Naive B cell (primary cell): ENCODE data around the gene SHANK3. TPM values are rescaled to one million over a fixed set of nuclear protein-coding genes. Genes with fewer than 3 reads are reported as not detected.

Experiments used
- ATAC-seq, 2 donors: fragments of 150-1000 bp; cut with Tn5 transposase; 2 replicates each; pipeline ENCODE4 v1.10.0; 2021; ENCODE audit warnings: low read depth in 2 of 2, mild to moderate bottlenecking in 2 of 2, moderate library complexity in 2 of 2
- DNase-seq: peaks from one replicate; pipeline ENCODE4 v3.0.0; 2022
- H3K27ac Mint-ChIP-seq, 6 donors: one replicate each; pipeline ENCODE4 v1.8.0; 2020 to 2022; ENCODE audit warnings: mild to moderate bottlenecking in 6 of 6, mixed read lengths in 6 of 6, moderate library complexity in 5 of 6, inconsistent platforms in 2 of 6
- H3K27me3 Mint-ChIP-seq, 3 donors: one replicate each; pipeline ENCODE4 v1.8.0; 2021 to 2022; ENCODE audit warnings: mixed read lengths in 3 of 3, mild to moderate bottlenecking in 1 of 3
- H3K36me3 Mint-ChIP-seq, 2 donors: one replicate each; pipeline ENCODE4 v1.8.0; 2020 to 2022; ENCODE audit warnings: mixed read lengths in 2 of 2, inconsistent platforms in 1 of 2, mild to moderate bottlenecking in 1 of 2
- H3K4me1 Mint-ChIP-seq, 3 donors: one replicate each; pipeline ENCODE4 v1.8.0; 2020 to 2022; ENCODE audit warnings: mixed read lengths in 3 of 3, inconsistent platforms in 1 of 3, mild to moderate bottlenecking in 1 of 3, moderate library complexity in 1 of 3
- H3K4me3 Mint-ChIP-seq, 8 donors: one replicate each; pipeline ENCODE4 v1.8.0; 2020 to 2022; ENCODE audit warnings: mild to moderate bottlenecking in 8 of 8, mixed read lengths in 8 of 8, moderate library complexity in 8 of 8, inconsistent platforms in 2 of 8
- H3K9me3 Mint-ChIP-seq, 7 donors: one replicate each; pipeline ENCODE4 v1.8.0; 2020 to 2022; ENCODE audit warnings: mixed read lengths in 7 of 7, mild to moderate bottlenecking in 5 of 7, inconsistent platforms in 2 of 7, moderate library complexity in 1 of 7
- polyA plus RNA-seq, 6 donors: library from polyadenylated mRNA; unstranded; fragments of 300-500 nt; fragmentation: Illumina TruSeq; gene quantifications; one replicate each; pipeline ENCODE4 v1.2.3, GENCODE V29; 2021; ENCODE audit warnings: low read depth in 6 of 6

The SHANK3 gene
- polyA plus RNA-seq, 6 donors from 2014 or later = not detected

DNA sequence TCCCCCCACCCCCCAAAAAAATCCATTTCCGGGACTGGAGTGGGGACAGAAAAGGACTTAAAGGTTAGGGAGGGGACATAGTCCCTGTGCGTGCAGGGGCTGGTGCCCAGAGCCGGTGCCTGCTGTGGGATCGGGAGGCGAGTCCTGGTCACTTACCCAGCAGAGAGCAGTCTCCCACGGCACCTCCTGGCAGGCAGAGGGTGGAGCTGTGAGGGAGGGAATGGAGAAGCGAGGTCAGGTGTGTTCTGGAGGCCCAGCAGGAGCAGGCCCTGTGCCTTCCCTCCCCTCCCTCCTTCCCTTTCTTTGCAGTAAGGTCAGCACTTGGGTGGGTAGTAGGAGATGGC is 28.4 kb downstream of the SHANK3 start:
- peaks cover 0 to 14% (median 11%) of the 10 kb centered on the region in 3 donors for H3K27me3 Mint-ChIP-seq
- no peak overlapping the region for H3K27ac Mint-ChIP-seq
- H3K4me1 Mint-ChIP-seq = no peaks in the 10 kb centered on the region
- H3K36me3 Mint-ChIP-seq = no peaks in the 10 kb centered on the region
- no peak for ATAC-seq
- DNase-seq = no peak
- no peak overlapping the region for H3K4me3 Mint-ChIP-seq
- H3K9me3 Mint-ChIP-seq = no peaks in the 10 kb centered on the region

DNA sequence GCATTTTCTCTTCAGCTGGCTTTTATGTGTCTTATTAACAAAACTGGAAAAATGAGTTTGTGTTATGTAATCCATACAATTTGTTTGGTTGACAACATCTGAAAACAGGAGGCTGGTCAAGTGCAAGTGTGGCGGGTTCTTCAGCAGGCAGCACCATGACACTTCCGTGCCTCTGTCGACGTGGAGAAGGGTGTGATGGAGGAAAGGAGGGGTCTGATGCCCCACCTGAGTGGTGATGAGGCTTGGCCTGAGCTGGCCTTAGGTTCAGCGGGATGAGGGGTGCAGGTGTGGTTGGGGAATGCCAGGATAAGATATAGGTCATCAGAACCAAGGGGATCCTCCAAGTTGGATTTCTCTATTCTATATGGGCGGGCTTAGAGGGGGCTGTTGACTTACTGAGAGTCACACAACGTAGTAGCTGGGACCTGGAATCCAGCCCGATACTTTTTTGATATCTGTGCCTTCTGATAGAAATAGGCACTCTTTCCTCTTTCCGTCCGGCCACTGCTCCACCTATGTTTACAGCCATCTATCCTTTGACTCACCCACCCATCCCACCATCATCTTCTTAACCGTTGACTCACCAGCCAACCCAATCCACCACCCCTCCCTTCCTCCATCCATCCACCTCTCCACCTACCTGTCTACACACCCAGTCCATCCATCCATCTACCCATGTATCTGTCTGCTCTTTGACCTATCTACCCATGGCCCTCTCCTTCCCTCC is 29.0 kb downstream of the SHANK3 start:
- Mint-ChIP-seq H3K36me3 (no peaks in the 10 kb centered on the region), H3K4me3 (no peak overlapping the region), H3K9me3 (no peaks in the 10 kb centered on the region), H3K27me3 (peaks cover 0 to 14% (median 11%) of the 10 kb centered on the region in 3 donors), H3K4me1 (no peaks in the 10 kb centered on the region), H3K27ac (no peak overlapping the region)
- ATAC-seq = no peak
- no peak for DNase-seq

DNA sequence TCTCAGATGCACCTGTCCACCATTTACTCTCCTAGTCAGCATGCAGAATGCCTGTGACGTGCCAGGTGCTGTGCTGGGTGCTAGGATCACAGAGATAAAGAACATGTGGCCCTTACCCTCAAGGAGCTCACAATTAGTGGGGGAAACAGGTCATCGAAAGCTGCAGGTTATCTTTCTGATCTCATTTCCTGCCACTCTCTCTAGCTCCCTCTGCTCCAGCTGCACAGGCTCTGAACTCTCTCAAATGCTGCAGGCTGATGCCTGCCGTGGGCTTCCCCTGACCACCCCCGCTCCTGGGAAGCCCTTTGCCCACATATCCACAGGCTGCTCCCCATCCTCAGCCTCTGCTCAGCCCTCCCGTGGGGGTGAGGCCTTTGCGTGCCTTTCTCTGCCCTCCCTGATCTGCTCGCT is 29.6 kb downstream of the SHANK3 start:
- Mint-ChIP-seq H3K4me3 (no peak overlapping the region), H3K27ac (no peak overlapping the region), H3K36me3 (no peaks in the 10 kb centered on the region), H3K4me1 (no peaks in the 10 kb centered on the region), H3K9me3 (no peaks in the 10 kb centered on the region), H3K27me3 (peaks cover 0 to 14% (median 11%) of the 10 kb centered on the region in 3 donors)
- ATAC-seq (no peak), DNase-seq (no peak)

DNA sequence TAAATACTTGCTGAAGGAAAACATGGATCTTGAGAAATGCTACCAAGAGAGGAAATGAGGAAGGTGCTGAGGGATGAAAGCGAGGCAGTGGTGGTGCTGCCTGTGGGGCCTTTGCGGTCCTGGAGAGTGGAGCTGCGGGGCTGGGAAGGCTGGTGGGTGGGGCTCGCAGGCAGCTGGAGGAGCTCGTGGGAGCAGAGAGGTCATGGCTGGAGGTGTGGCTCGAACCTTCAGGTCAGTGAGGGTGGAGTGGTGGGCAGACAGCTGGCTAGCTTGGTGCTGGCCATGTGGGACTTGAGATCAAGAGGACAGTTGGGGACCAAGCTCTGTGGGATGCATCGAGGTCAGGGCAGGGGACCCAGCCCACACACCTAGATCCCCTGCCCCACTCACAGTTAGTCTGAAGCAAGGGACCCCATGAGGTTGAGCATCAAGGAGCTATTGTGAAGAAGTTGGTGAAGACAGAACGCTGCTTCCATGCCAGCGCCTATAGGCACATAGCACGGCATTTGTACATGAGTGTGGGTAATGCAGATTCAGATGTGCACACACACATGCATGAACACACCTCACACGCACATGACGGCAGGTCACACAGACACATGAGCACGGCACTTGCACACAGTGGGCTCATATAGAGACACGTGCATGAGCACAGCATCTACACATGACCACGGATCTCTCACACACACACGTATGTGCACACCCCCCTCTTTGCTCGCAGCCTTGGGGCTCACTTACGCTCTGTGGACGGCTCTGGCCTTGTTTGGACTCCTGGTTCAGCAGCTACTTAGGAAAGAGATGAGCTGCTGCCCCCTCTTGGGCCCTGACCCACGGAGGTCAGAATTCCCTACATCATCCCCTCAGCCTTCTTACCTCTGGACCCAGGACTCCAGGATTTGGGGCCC is 30.4 kb downstream of the SHANK3 start:
- ATAC-seq = no peak
- DNase-seq = no peak
- Mint-ChIP-seq H3K27me3 (peaks cover 0 to 14% (median 11%) of the 10 kb centered on the region in 3 donors), H3K4me3 (peak overlapping the region in 1 of 8 donors; percentile 3), H3K36me3 (no peaks in the 10 kb centered on the region), H3K27ac (peak overlapping the region in 1 of 6 donors; percentile 69), H3K4me1 (no peaks in the 10 kb centered on the region), H3K9me3 (no peaks in the 10 kb centered on the region)

DNA sequence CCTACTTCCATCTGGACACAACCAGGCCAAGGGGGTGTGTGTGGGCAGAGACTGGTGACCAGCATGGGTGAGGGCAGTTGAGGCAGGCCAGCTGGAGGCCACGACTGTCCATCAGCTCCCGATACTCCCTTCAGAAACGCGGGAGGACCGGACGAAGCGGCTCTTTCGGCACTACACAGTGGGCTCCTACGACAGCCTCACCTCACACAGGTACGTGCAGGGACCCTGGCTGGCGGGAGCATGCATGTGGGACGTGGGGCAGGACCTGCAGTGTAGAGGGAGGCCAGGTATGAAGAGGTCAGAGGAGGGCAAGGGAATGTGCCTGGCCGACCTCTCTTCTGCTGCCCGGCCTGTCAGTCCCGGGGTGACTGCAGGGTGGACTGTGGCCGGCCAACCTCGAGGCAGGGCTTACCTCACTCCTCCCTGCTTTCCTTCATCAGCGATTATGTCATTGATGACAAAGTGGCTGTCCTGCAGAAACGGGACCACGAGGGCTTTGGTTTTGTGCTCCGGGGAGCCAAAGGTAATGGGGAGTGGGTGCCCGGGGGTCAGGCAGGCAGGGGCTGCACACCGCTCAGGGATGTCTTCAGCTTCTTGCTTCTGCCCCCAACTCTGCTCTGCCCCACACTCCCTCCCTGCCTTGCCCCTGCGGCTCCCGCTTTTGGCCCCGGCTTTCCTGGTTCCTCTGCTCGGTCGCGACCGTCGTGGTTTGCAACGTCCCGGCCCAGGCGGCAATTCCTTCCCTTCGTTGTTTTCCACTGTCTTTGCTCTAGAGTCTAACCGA is 31.3 kb downstream of the SHANK3 start:
- Mint-ChIP-seq H3K4me3 (no peak overlapping the region), H3K36me3 (no peaks in the 10 kb centered on the region), H3K27ac (no peak overlapping the region), H3K4me1 (no peaks in the 10 kb centered on the region), H3K9me3 (no peaks in the 10 kb centered on the region), H3K27me3 (peaks cover 0 to 14% (median 11%) of the 10 kb centered on the region in 3 donors)
- DNase-seq = no peak
- no peak for ATAC-seq

DNA sequence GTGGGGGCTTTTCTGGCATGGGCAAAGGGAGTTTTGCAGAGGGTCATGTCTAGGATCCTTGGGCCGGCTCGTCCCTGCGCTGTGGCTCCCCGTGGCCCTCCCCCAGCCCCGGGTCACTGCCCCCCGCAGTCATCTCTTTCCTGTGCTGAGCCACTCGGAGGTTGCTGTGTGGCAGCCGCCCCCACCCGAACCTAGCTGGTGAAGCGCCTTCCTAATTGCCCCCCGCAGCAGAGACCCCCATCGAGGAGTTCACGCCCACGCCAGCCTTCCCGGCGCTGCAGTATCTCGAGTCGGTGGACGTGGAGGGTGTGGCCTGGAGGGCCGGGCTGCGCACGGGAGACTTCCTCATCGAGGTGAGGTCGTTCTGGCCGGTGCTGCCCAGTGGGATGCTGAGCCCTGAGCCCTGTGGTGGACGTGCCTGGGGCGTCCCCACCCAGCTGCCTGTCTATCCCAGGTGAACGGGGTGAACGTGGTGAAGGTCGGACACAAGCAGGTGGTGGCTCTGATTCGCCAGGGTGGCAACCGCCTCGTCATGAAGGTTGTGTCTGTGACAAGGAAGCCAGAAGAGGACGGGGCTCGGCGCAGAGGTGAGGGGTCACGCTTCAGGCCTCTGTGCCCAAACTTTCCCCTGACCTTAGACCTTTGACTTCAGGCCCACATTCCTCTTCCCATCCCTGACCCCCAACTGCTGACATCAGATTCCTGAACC is 32.0 kb downstream of the SHANK3 start:
- ATAC-seq (no peak), DNase-seq (no peak)
- H3K9me3 Mint-ChIP-seq = no peaks in the 10 kb centered on the region
- H3K4me1 Mint-ChIP-seq = no peaks in the 10 kb centered on the region
- no peak overlapping the region for H3K4me3 Mint-ChIP-seq
- H3K27ac Mint-ChIP-seq = no peak overlapping the region
- H3K27me3 Mint-ChIP-seq = peaks cover 0 to 14% (median 11%) of the 10 kb centered on the region in 3 donors
- no peaks in the 10 kb centered on the region for H3K36me3 Mint-ChIP-seq

DNA sequence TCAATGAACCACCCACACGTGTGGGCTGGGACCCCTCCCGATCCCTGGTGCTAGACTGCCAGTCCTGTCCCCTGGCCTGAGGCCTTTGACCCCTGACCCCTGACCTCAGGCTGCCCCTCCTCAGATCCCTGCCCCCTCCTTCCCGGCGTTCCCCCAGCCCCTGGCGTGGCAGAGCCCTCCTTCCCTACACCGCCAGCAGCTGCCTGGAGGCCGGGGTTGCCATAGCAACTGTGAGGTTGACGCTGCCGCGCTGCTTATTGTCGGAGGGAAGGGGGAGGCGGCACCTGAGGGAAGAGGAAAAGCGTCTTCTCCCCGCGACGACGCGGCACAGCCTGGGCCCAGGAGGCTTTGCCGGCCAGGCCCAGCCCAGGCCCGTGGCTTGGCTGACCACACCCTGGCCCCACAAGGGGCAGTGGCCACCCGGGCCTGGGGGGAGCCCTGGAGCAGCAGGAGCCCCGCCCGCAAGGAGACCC is 32.6 kb downstream of the SHANK3 start:
- Mint-ChIP-seq H3K4me3 (no peak overlapping the region), H3K4me1 (no peaks in the 10 kb centered on the region), H3K36me3 (no peaks in the 10 kb centered on the region), H3K27me3 (peaks cover 0 to 14% (median 11%) of the 10 kb centered on the region in 3 donors), H3K9me3 (no peaks in the 10 kb centered on the region), H3K27ac (no peak overlapping the region)
- ATAC-seq (no peak), DNase-seq (no peak)

DNA sequence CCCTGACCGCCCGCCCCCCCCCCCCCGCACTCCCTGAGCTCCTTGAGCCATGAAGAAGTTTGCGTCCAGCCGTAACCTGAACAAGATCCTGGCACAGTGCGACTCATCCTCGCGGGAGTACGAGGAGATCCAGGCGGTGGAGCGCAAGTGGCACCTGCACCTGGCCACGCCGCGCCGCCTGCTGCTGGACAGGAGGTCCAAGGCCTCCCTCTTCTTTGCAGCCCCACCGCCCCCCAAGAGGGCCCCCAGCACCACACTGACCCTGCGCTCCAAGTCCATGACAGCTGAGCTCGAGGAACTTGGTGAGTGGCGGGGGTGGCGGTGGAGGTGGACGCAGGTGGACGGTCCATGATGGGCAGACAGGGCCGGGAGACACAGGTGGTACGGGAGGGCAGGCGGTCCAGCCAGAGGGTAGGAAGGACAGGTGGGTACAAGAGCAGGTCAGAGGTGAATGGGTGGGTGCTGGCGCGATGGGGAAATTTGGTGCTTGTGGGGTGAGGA is 33.3 kb downstream of the SHANK3 start:
- H3K27ac Mint-ChIP-seq = no peak overlapping the region
- no peak for DNase-seq
- H3K27me3 Mint-ChIP-seq = peaks cover 0 to 14% (median 11%) of the 10 kb centered on the region in 3 donors
- H3K36me3 Mint-ChIP-seq = no peaks in the 10 kb centered on the region
- peaks cover 0 to 3% (median 3%) of the 10 kb centered on the region in 3 donors for H3K4me1 Mint-ChIP-seq
- ATAC-seq = no peak
- peaks cover 0 to 4% (median 0%) of the 10 kb centered on the region in 7 donors for H3K9me3 Mint-ChIP-seq
- H3K4me3 Mint-ChIP-seq = no peak overlapping the region

DNA sequence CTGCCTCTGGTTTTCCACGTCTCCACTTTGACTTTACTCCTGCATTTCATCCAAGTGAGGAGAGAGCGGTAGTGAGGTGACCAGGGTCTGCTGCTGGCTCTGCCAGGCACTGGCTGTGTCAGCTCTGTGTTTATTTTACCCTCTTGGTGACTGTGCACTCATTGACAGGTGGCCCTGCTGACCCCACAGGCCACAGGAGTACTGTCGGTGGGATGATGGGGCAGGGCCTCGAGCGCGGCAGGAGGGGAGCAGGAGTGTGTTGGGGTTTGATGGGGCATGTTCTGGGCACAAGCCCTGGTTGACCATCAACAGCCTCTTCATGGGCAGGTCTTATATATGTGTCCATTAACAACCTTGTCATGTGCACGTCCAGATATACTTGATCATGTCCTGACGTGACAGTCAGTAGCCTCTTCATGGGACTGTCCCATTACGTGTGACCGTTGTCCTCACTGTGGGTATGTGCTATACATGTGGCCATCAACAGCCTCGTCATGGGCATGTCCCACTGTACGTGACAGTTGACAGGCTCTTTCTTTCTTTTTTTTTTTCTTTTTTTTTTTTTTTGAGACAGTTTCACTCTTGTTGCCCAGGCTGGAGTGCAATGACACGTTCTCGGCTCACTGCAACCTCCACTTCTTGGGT is 34.0 kb downstream of the SHANK3 start:
- ATAC-seq = no peak
- Mint-ChIP-seq H3K36me3 (no peaks in the 10 kb centered on the region), H3K9me3 (peaks cover 0 to 5% (median 0%) of the 10 kb centered on the region in 7 donors), H3K4me3 (no peak overlapping the region), H3K27me3 (peaks cover 0 to 13% (median 11%) of the 10 kb centered on the region in 3 donors), H3K4me1 (peaks cover 0 to 5% (median 3%) of the 10 kb centered on the region in 3 donors), H3K27ac (peak overlapping the region in 1 of 6 donors; percentile 65)
- no peak for DNase-seq

DNA sequence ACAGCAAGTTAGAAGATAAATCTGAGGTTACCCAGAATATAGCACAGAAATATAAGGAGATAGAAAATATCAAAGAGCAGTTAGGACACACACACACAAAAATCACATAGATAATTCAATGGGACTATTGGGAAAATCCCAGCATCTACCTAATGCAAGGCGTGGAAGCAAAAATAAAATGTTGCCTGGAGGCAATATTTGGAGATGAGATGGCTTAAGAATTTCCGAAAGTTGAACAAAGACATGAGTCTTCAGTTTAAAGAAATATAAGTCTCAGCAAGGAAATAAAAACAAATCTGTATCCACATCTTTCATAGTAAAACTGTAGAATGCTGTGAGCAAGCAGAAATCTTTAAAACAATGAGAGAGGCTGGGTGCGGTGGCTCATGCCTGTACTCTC is 35.9 kb downstream of the SHANK3 start:
- H3K4me3 Mint-ChIP-seq = no peak overlapping the region

DNA sequence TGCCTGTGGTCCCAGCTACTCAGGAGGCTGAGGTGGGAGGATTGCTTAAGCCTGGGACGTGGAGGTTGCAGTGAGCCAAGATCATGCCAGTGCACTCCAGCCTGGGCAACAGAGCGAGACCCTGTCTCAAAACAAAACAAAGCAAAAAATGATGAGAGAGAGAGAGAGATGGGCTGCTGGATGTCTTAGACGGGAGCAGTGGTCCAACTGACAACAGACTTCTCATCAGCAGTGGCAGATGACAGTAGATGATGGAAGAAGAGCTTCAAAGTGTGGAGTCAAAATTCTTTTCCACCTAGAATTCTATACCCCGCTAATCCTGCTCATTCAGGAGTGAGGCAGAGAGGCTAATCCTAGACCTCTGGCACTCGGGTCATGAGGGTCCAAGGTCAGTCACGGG is 36.4 kb downstream of the SHANK3 start:
- H3K27me3 Mint-ChIP-seq = no peaks in the 10 kb centered on the region
- peak overlapping the region in 1 of 6 donors; percentile 80 for H3K27ac Mint-ChIP-seq
- no peaks in the 10 kb centered on the region for H3K36me3 Mint-ChIP-seq
- ATAC-seq (no peak), DNase-seq (no peak)
- peak overlapping the region in 1 of 8 donors; percentile 69 for H3K4me3 Mint-ChIP-seq
- peaks cover 0 to 5% (median 3%) of the 10 kb centered on the region in 3 donors for H3K4me1 Mint-ChIP-seq
- peaks cover 0 to 5% (median 0%) of the 10 kb centered on the region in 7 donors for H3K9me3 Mint-ChIP-seq

More for the DNA sequence above, 35.9 kb downstream of the SHANK3 start:
- H3K27me3 Mint-ChIP-seq = no peaks in the 10 kb centered on the region
- no peaks in the 10 kb centered on the region for H3K36me3 Mint-ChIP-seq
- H3K27ac Mint-ChIP-seq = peak overlapping the region in 1 of 6 donors; percentile 17
- H3K9me3 Mint-ChIP-seq = peaks cover 0 to 5% (median 0%) of the 10 kb centered on the region in 7 donors
- no peak for ATAC-seq
- peaks cover 0 to 5% (median 3%) of the 10 kb centered on the region in 3 donors for H3K4me1 Mint-ChIP-seq
- no peak for DNase-seq

DNA sequence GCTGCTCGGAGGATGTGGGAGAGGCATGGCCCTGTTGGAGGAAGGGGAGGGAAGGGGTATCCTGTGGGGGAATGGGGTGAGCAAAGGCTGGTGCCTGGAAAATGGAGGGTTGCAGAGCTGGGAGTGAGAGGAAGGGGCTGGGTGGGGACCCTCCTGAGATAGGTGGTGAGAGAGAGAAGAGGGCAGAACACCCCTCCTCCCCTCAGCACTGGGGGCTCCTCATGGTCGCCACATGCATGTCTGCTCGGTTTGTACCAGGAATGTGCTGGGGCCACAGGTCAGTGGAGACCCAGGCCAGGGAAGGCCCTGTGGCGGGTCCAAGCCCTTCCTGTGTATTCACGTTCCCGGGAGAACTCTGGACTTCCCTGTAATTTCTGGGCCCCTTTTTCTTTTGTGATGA is 37.6 kb downstream of the SHANK3 start:
- DNase-seq (no peak), ATAC-seq (no peak)
- no peak overlapping the region for H3K27ac Mint-ChIP-seq
- no peaks in the 10 kb centered on the region for H3K36me3 Mint-ChIP-seq
- peaks cover 0 to 5% (median 3%) of the 10 kb centered on the region in 3 donors for H3K4me1 Mint-ChIP-seq
- H3K4me3 Mint-ChIP-seq = no peak overlapping the region
- H3K9me3 Mint-ChIP-seq = peaks cover 0 to 5% (median 0%) of the 10 kb centered on the region in 7 donors
- H3K27me3 Mint-ChIP-seq = no peaks in the 10 kb centered on the region
